GM12864 (cell line): ENCODE data around the gene AMPH.

ENCODE experiments used
- DNase-seq: peaks from one replicate; pipeline ENCODE4 v3.0.0-alpha.2; 2011; ENCODE audit warnings: low read depth
- H3K4me3 ChIP-seq: 2 replicates; pipeline ENCODE4 v1.5.1; 2011; ENCODE audit warnings: mild to moderate bottlenecking, low read depth, low read length, control low read depth
- TF ChIP-seq, protein P1 (sequence below): IDR thresholded peaks from 2 replicates; pipeline ENCODE4 v1.5.1; 2011; ENCODE audit warnings: low read depth, mild to moderate bottlenecking, moderate library complexity, low read length, control low read depth, inconsistent platforms; ENCODE audit errors: missing control alignments

Gene AMPH

DNA sequence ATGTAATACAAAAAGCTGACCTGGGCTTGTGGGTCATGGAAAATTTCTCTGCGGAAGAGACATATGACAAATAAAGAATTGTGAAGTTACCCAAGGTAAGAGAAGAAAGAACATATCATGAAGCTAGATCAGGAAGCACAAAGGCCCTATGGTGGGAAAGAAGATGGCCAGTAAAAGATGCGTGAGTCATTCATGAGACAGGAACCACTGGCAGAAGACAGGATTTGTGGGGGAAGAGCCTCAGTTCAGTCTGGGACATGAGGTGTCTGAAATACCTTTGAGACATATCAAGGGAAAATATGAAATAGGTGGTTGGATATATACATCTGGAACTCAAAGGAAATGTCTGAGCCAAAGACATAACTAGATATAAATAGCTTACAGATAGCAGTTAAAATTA lies 27.7 kb upstream of the AMPH start:
- H3K4me3 ChIP-seq: no peak overlapping the region
- DNase-seq: no peak
- TF ChIP-seq, protein P1, sequence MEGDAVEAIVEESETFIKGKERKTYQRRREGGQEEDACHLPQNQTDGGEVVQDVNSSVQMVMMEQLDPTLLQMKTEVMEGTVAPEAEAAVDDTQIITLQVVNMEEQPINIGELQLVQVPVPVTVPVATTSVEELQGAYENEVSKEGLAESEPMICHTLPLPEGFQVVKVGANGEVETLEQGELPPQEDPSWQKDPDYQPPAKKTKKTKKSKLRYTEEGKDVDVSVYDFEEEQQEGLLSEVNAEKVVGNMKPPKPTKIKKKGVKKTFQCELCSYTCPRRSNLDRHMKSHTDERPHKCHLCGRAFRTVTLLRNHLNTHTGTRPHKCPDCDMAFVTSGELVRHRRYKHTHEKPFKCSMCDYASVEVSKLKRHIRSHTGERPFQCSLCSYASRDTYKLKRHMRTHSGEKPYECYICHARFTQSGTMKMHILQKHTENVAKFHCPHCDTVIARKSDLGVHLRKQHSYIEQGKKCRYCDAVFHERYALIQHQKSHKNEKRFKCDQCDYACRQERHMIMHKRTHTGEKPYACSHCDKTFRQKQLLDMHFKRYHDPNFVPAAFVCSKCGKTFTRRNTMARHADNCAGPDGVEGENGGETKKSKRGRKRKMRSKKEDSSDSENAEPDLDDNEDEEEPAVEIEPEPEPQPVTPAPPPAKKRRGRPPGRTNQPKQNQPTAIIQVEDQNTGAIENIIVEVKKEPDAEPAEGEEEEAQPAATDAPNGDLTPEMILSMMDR: no peak

DNA sequence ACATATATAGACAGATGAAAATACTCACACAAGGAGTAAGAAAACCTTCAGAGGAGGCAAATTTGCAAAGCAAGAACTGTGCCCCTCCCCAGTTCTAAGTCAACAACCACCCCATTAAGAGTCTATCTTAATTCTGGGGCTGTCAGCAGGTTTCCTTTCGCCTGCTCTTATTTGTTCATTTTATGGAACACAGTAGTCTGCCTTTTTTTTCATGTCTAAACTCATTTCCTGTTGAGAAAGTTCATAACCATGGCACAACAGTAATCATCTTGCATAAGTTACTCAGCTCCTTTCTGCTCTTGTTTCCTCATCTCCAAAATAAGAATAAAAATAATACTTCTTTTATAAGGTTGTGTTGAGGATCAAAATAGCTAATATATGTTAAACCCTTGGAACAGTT lies 25.8 kb upstream of the AMPH start:
- TF ChIP-seq, protein P1: no peak
- DNase-seq: no peak
- no peak overlapping the region for H3K4me3 ChIP-seq

DNA sequence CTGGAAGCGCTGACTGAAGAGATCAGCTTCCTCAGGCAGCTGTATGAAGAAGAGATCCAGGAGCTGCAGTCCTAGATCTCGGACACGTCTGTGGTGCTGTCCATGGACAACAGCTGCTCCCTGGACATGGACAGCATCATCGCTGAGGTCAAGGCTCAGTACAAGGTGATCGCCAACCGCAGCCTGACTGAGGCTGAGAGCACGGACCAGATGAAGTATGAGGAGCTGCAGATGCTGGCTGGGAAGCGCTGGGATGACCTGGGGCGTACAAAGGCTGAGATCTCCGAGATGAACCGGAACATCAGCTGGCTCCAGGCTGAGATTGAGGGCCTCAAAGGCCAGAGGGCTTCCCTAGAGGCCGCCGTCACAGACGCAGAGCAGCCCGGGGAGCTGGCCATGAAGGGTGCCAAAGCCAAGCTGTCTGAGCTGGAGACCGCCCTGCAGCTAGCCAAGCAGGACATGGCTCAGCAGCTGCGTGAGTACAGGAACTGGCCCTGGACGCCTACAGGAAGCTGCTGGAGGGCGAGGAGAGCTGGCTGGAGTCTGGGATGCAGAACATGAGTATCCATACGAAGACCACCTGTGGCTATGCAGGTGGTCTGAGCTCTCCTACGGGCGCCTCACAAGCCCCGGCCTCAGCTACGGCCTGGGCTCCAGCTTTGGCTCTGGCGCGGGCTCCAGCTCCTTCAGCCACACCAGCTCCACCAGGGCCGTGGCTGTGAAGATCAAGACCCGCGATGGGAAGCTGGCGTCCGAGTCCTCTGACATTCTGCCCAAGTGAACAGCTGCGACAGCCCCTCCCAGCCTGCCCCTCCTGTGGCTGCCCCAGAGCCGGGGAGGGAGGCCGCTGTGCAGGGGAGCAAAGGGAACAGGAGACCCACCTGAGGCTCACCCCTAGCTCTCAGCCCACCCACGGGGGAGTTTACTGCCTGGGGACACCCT lies 24.9 kb upstream of the AMPH start:
- no peak overlapping the region for H3K4me3 ChIP-seq
- TF ChIP-seq, protein P1: no peak
- DNase-seq: no peak

DNA sequence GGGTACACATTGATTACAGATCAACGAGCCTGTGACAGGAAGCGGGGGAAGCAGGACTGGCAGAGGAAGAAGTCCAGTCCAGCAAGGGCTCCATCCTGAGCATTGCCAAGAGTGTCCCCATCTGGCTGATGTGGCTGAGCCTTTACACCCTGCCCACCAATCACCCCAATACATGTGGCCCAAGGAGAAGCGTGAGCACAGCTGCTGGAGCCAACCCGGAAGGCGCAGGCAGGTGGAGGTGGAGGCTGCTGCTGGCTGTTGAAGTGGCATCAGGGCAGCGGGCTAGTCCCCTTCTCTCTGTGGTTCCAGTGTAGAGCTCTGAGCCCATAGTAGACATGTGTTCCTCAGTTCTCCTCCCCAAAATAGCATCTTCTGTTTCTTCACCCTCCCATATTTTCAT lies 6.8 kb upstream of the AMPH start:
- TF ChIP-seq, protein P1: no peak
- no peak for DNase-seq
- H3K4me3 ChIP-seq: no peak overlapping the region

DNA sequence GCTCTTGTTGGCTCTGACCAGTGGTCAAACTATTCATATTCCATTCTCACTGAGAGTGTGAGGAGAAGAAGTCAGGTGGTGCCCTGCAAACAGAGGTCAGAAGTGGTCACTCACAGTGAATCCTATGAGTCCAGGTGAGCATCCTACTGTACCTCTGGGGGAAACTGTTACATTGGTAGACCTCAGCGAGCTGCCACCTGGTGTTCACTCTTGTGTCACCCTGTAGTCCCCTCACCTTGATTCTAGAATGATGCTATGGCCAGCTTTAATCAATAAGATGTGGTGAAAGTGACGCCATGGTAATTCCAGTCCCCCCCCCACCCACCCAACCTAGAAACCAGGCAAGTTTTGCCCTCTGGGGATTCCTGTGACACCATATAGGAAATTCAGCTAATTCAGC lies 1.2 kb upstream of the AMPH start:
- TF ChIP-seq, protein P1: peak; percentile 3
- no peak overlapping the region for H3K4me3 ChIP-seq
- no peak for DNase-seq

DNA sequence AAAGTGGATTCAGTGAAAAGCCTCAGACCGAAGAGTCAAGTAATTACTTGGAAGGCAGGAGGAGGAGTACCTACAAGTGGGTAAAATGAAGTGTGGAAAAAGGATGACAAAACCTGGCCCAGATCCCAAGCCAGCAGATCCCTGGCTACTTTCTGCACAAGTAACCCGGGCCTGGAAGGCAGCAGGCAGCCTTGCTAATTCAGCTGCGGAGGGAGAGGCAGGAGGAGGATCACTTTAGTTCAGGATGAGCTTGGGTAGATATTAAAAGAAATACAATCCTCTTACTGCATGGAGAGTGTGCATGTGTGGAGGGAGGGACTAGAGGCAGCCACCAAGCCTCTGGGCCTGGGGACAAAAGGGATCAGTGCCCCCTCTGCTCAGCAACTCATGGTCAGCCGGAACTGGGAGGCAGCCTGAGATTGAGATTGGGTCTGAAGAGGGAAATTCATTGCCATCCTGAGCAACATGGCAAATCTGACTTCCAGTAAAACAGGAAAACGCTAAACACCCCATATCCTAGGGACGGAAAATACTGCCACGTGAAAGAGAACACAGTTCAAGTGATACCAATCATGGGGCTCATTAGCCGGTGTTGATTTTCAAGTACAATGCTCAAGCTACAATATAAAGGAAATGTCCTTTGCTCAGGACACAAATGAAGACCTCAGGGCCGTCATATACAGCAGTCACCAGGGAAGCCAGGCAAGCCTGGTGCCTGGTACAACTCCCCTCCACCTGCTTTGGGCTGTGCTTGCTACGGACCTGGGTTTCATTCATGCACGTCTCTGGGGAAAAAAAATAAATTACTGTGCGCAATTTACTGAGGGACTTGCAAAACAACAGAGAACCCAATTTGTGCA lies 1.3 kb downstream of the AMPH start:
- no peak for DNase-seq
- TF ChIP-seq, protein P1: no peak
- H3K4me3 ChIP-seq: no peak overlapping the region
